Activated CD8-positive, alpha-beta memory T cell treated with anti-CD3 and anti-CD28 coated beads for 48 hours (primary cell): ENCODE measurements around the gene ST6GALNAC4.

Experiments used
- DNase-seq, 3 experiments: peaks; one replicate each; pipeline ENCODE4 v3.0.0-alpha.2; 2020; ENCODE audit warnings: low read depth in 2 of 3, low spot score in 2 of 3

The ST6GALNAC4 gene

GRCh38 chr9:127915801-127916719 is 781 bp downstream of the ST6GALNAC4 start:
- DNase-seq, result no peak

- no peak for DNase-seq
These were observed 1.5 kb downstream of the ST6GALNAC4 start for GRCh38 chr9:127915325-127915752.

DNA sequence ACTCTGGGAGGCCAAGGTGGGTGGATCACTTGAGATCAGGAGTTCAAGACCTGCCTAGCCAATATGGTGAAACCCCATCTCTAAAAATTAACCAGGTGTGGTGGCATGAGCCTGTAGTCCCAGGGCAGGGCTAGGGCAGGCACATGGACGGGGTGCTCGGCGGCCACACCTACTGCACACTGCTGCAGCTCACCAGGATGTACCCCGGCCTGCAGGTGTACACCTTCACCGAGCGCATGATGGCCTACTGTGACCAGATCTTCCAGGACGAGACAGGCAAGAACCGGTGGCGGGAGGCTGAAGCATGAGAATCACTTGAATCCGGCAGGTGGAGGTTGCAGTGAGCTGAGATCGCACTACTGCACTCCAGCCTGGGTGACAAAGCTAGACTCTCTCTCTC is 3.2 kb downstream of the ST6GALNAC4 start:
- DNase-seq, result no peak

DNA sequence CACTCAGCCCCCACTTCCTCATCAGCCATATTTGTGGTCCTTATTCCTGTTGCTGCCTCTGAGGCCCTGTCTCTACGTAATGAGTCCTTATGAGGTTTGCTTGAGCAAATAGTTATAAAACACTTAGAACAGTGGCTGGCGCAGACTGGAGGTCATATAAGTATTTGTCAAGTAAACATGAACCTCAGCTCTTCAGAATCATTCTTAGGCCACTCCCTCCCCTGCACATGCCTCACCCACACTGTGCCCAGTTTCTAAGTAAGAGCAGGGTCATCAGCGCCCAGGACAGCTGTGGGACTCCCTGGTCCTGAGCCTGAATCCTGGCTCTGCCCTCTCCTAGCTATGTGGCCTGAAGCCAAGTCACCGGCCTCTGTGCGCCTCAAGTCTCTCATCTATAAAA is 4.0 kb downstream of the ST6GALNAC4 start:
- DNase-seq, result no peak

GRCh38 chr9:127912296-127912695 is 4.5 kb downstream of the ST6GALNAC4 start:
- DNase-seq, result no peak

GRCh38 chr9:127910613-127911205 is 6.1 kb downstream of the ST6GALNAC4 start:
- DNase-seq, result no peak

- DNase-seq, result no peak
These were observed 7.0 kb downstream of the ST6GALNAC4 start for GRCh38 chr9:127909839-127910273.

DNA sequence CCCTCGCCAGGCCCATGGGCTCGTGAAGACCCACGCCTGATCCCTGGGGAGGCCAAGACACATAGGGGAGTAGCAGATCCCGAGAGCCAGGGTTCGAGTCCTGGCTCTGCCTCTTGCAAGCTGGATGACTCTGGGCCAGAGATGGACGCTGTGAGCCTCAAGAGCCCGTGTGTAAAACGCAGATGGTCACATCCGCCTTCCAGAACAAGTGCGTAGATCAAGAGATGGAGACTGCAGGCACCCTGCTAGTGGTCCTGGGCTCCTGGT is 8.2 kb downstream of the ST6GALNAC4 start:
- DNase-seq, result no peak

DNA sequence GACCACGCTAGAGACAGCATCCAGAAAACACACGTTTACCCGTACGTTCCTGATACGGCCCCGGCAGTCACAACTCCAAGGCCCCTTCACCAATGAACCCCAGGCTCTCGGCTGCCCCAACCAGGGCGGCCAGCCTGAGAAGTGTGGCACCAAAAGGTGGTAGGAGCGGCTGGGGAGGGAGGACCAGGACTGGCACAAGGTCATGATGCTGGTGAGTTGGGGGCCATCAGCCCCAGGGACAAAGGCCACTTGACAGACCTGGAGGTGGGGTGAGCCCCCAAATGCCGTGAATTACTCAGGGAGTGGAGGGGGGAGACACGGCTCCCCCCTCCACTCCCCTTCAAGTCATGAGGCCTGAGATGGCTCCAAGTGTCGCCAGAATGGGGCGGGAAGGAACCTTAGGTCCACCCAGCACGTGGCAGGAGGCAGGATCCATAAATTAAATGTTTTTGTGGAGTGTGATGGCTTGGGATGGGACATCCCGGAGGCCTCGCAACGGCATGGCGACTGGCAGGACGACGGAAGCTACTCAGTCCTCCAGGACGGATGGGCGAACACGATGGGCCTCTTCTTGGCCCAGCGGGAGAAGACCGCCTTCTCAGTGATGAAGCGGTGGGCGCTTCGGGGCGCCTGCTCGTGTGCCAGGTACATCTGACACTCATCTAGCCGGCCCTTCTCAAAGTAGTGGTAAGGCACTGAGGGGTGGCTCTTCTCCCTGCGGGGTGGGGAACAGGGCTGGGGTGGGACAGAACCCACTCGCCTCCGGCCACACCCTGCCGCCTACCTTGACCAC is 8.8 kb downstream of the ST6GALNAC4 start:
- no peak for DNase-seq

GRCh38 chr9:127905788-127906191 is 11.1 kb downstream of the ST6GALNAC4 start:
- DNase-seq, result no peak

DNA sequence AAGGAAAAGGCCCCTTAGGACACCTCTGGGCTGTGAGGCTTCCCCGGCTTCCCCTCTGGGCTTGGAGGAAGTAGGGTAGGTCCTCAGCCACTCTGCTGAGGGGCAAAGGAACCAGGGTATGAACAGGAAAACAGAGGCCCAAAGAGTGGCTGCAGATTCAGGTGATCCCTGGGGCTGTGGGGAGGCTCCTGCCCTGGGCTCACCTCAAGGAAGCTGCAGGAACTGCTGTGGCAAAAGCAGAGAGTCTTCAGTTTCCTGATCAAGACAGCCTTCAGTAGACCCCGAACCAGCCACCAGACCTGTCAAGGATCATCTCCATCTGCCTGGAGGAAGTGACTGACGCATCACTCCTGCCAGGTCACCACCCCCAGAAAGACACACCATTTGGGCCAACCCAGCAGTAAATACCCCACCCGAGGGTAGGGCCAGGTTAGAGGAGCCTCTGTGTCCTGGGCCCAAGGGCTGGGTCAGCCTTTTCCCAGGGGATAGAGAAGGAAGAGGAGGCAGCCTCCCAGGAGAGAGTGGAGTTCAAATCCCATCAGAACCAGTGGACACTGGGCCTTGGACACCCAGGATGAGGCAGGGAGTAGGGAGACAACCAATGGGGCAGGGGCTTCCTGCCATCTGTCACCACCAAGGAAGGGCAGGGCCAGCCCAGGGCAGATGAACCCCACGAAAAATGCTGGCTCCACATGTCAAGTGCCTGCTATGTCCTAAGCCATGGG is 11.7 kb downstream of the ST6GALNAC4 start:
- DNase-seq, result no peak

DNA sequence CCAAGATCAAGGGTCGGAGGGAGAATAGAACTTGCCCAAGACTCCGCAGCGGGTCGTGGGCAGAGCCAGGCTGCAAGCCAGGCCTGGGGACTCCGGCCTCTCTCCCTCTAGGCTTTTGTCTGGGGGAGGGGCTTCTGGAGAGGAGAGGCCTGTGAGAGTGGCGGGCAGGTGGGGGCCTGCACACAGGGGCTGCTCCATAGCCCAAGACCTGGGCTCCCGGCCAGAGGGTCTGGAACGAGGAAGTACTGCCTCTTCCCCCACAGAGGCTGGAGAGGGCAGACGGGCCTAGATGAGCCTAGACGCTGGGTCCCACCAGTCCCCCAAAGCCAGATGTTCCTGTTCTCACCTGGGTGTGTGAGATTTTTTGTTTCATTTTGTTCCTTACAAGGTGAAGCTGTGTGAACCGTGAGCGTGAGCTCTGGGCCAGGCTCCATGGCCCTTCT is 12.3 kb downstream of the ST6GALNAC4 start:
- DNase-seq, result no peak

DNA sequence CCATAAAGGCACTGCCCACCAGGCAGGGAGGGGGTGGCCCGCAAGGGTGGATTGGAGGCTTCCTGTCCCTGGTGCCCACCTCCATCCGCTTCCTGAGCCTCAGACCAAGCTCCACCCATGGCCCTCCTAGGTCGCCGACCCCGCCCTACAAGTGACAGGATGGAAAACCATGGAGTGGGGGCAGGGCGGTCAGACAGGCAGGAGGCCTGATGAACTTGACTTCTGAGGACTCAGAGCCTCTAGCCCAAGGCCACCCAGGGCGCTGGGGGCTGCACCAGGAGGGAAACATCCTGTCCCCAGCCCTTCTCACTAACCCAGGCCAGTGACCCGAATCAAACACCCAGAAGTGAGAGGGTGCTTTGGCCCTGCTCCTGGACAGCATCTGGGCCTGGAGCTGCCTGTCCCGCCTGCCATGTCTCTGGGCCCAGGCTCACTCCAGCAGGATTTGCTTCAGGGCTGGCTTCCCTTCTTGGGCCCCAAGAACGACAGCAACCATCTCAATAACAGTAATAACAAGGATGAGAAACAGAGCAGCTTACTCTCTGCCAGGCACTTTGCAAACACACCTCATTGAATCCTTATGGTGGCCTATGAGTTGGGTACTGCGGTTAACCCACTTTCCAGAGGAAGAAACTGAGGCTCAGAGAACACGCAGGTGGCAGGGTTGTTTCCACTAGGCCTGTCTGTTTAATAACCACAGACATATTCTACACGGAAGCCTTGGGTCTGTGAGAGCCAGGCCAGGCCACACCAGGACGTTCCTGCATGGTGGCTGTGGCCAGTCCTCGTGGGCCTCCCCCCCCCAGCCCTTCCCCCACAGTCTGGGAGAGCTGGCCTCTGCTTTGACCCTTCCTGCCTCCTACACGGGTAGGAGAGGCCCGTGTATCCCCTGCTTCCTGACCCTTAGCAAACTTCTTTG is 13.0 kb downstream of the ST6GALNAC4 start:
- DNase-seq, result peak in 2 of 3 experiments; percentile 74 to 75

DNA sequence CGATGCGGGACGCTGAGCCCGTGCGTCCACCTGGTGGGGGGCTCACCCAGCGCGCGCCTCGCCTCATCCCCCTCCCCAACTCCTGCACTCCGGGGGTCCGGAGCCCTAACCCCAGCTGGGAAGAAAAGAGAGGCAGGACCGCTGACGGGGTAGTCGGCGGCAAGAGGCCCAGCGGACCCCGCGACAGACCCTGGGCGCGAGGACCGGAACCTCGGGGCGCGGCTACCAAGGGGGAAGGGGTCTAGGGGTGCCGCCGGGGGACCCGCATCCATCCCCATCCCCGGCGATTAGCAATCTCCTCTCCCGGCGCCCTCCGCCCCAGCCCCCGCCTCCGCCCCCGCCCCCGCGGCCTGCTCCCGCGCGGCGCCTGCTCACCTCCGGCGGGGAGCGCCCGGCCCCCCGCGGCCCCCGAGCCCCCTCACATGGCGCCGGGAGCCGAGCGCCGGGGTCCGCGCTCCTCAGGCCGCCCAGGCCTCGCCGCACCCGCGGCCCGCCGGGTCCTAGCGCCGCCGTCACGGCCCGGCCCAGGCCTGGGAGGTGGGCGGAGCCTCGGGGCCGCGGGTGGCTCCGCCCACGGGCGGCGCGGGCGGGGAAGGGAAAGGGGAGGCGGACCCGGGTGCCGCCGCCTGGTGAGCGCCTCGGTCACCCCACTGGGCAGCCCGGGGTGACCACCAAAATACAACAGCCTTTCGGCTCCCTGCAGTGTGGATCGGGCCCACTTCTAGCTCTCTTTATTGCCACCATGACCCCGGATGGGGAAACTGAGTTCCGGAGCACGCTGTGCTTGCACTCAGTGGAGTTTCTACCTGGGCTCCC is 17.5 kb downstream of the ST6GALNAC4 start, which contains the start of gene ST6GALNAC6:
TSS of gene ST6GALNAC6 (minus strand) at position 476 of the 816 bp plus-strand sequence. CDS start 1,622 bp downstream, outside the sequence.
- DNase-seq, result peak in 1 of 3 experiments; percentile 42

DNA sequence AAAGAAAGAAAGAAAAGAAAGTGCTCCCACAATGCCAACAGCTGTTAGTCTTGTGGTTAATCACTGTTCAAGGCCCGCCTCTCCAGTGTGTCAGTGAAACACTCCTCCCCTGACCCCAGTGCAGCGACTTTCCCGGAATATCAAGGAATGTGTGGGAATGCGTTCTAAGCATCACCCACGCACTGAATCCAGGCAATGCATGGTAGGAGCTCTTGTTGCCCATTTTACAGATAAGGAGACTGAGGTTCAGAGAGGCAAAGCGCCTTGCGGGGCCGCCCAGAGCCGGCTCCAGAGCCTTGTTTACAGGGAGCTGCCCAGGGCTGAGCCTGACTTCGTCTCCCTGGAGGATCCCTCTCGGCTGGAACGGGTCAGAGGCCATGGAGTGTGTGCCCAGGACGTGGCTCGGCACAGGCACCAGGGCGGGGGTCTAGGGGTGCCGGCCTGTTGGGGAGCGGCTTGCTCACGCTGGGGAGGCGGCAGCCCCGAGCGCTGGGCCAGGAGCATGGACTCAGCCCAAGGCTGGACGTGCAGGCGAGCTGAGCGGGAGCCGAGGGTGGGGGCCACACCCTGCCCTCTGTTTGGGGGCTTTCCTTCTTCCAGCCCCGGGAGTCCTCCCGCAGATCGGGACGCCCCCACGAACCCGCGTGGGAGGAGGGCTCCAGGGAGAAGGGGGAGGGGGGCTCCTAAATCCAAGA is 18.3 kb downstream of the ST6GALNAC4 start:
- DNase-seq, result no peak

DNA sequence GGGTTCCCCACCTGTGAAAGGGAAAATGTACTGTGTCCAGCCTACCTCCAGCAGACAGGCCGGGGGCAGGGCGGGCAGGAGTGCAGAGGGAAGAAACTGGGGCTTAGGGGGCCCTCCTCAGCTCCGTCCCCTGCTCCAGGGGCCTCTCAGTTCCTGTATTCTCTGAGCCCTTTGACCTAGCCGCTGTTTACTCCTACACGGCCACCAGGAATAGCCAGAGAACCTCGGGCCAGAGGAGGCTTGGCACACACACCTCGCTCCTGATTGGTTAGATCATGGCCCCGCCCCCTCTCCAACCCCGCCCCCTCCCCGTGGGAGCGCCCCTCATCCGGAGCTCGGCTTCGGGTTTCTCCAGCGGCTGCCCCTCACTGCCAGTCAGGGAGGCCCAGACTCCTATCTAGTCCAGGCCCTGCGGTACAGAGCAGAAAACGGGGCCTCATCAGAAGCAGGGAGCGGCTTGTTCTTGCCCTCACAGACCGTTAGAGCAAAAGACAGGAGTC is 19.6 kb downstream of the ST6GALNAC4 start:
- DNase-seq, result no peak

DNA sequence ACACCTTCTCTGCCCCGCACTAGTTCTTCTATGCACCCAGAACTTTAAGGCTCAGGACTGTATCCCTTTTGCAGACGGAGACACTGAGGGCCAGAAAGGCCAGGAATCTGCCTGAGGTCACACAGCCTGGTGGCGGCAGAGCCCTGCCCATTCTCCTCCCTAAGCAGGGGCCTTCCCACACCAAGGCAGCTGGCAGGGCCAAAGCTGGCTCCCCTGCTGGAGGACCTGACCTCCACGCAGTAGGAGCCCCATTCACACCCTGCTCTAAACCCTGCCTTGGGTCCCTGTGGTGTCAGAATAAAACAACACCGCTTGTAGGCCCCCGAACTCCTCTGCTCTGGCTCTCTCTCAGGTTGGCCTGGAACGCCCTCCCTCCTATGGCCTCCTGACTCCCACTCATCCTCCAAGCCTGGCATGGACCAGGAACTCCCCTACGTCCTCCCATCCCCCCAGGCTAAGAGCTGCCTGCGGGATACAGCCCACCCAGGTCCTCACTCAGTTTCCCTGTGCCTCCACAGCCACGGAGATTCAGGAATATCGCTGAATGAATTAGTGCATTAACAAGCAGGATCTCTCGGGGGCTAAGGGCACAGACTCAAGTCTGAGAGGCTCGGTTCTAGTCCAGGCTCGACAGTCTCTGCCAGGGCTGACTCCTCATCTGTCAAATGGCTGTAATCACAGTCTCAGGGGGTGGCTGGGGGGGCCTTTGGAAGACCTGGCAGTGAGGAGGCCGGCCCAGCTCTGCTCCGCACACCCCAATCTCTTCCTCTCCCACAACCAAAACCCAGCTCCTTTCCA is 20.2 kb downstream of the ST6GALNAC4 start:
- DNase-seq, result no peak
